ENCODE measurements around the gene CRYGS. TPM values are rescaled to one million over a fixed set of nuclear protein-coding genes. Genes with fewer than 3 reads are reported as not detected.

Gene CRYGS
- total and polyA plus RNA-seq, 9 of the 15 experiments (the other 6 are each of a cell fraction or from before 2014, with no cell fraction given), result 1.5 to 3.8 (median 2.0) TPM

DNA sequence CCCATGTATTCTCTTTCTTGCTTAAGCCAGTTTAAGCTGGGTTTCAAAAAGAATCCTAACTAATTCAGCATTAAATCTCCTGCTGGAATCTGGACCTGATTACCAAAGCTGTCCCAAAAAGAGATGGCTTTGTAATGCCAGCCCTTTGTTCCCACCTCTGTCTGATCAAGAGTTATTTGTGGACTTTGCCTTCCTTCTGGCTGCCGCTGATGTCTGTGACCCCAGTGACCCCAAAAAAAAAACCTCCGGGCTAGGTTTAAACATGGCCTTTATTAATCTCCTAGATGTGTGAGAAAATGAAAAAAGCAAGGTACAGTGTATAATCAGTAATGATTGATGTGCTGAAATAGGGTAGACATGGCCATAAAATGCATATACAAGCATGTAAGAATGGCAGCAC, 20.7 kb downstream of the CRYGS start (continued):
- TF ChIP-seq CREB1 (IDR thresholded peaks at IDR 0.05), result no peak
- TF ChIP-seq CREB1 (CRISPR knock-in tag; IDR thresholded peaks at IDR 0.05), result no peak
- no peak for TF ChIP-seq PHF21A (IDR thresholded peaks at IDR 0.05; ENCODE audit: borderline replicate concordance, low read depth)
- TF ChIP-seq FOXA1 (IDR thresholded peaks at IDR 0.05; ENCODE audit: borderline replicate concordance), result no peak
- TF ChIP-seq FOXP1 (CRISPR knock-in tag; IDR thresholded peaks at IDR 0.05), result no peak
- TF ChIP-seq, protein P1, sequence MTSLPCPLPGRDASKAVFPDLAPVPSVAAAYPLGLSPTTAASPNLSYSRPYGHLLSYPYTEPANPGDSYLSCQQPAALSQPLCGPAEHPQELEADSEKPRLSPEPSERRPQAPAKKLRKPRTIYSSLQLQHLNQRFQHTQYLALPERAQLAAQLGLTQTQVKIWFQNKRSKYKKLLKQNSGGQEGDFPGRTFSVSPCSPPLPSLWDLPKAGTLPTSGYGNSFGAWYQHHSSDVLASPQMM (CRISPR knock-in tag; IDR thresholded peaks at IDR 0.05), result no peak
- TF ChIP-seq PRMT5 (CRISPR knock-in tag; IDR thresholded peaks at IDR 0.05), result no peak
- no peak for TF ChIP-seq SIN3B (IDR thresholded peaks at IDR 0.05; ENCODE audit: low read depth)
- TF ChIP-seq DPF2 (IDR thresholded peaks at IDR 0.05), result no peak
- TF ChIP-seq ZNF175 (CRISPR knock-in tag; IDR thresholded peaks at IDR 0.05; ENCODE audit: low read depth), result no peak
- TF ChIP-seq KLF10 (CRISPR knock-in tag; IDR thresholded peaks at IDR 0.05), result no peak
- TF ChIP-seq, protein P2, sequence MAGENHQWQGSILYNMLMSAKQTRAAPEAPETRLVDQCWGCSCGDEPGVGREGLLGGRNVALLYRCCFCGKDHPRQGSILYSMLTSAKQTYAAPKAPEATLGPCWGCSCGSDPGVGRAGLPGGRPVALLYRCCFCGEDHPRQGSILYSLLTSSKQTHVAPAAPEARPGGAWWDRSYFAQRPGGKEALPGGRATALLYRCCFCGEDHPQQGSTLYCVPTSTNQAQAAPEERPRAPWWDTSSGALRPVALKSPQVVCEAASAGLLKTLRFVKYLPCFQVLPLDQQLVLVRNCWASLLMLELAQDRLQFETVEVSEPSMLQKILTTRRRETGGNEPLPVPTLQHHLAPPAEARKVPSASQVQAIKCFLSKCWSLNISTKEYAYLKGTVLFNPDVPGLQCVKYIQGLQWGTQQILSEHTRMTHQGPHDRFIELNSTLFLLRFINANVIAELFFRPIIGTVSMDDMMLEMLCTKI (IDR thresholded peaks at IDR 0.05; ENCODE audit: partially characterized antibody), result no peak
- TF ChIP-seq, protein P3, sequence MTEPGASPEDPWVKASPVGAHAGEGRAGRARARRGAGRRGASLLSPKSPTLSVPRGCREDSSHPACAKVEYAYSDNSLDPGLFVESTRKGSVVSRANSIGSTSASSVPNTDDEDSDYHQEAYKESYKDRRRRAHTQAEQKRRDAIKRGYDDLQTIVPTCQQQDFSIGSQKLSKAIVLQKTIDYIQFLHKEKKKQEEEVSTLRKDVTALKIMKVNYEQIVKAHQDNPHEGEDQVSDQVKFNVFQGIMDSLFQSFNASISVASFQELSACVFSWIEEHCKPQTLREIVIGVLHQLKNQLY (CRISPR knock-in tag; conservative IDR thresholded peaks at IDR 0.05), result no peak
